Prostate gland (tissue), 2 donors: ENCODE data around the gene TMEM135.

ENCODE experiments used
- POLR2A ChIP-seq: fragments of 450-650 bp; IDR thresholded peaks from one replicate; pipeline ENCODE4 v1.6.1; 2016; ENCODE audit warnings: antibody characterized with exemption, mild to moderate bottlenecking
- TF ChIP-seq, protein P1 (sequence below), 4 experiments: fragments of 200-600 bp in 2 of 4; fragments of 450-650 bp in 2 of 4; sonication (generic) in 2 of 4; IDR thresholded peaks; 1 replicate in 3 of 4; 2 replicates in 1 of 4; pipeline ENCODE4 v1.5.1; 2016 to 2019; ENCODE audit warnings: antibody characterized with exemption in 4 of 4, mild to moderate bottlenecking in 2 of 4, moderate library complexity in 2 of 4

- TF ChIP-seq, protein P1, sequence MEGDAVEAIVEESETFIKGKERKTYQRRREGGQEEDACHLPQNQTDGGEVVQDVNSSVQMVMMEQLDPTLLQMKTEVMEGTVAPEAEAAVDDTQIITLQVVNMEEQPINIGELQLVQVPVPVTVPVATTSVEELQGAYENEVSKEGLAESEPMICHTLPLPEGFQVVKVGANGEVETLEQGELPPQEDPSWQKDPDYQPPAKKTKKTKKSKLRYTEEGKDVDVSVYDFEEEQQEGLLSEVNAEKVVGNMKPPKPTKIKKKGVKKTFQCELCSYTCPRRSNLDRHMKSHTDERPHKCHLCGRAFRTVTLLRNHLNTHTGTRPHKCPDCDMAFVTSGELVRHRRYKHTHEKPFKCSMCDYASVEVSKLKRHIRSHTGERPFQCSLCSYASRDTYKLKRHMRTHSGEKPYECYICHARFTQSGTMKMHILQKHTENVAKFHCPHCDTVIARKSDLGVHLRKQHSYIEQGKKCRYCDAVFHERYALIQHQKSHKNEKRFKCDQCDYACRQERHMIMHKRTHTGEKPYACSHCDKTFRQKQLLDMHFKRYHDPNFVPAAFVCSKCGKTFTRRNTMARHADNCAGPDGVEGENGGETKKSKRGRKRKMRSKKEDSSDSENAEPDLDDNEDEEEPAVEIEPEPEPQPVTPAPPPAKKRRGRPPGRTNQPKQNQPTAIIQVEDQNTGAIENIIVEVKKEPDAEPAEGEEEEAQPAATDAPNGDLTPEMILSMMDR (IDR thresholded peaks at IDR 0.05), result no peak
- no peak for TF ChIP-seq POLR2A
Measured at GRCh38 chr11:87306262-87306851, 268.6 kb downstream of the TMEM135 start.
